ENCODE data around the gene SNRPD1.
"Not testable (repeated sequence)": the region's sequence is repeated elsewhere in the genome, so short reads cannot be mapped to it uniquely, and the experiment has no call there.

SNRPD1 gene

DNA sequence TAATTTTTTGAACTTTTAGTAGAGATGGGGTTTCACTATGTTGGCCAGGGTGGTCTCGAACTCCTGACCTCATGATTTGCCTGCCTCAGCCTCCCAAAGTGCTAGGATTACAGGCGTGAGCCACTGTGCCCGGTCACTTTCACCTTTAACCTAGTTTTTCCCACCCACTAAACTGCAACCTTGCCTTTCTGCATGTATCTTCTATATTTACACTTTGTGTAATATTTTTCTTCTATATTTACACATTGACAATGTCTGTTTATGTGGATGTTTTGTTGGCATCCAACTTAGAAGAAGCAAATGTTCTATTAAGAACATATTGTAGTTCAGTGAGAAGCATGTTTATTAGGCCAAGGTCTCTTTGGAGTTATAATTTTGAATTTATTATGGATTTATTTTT is 26.7 kb downstream of the SNRPD1 start:
- no peak for DNase-seq

GRCh38 chr18:21640375-21640774 is 28.3 kb downstream of the SNRPD1 start:
- DNase-seq: not testable (repeated sequence)

DNA sequence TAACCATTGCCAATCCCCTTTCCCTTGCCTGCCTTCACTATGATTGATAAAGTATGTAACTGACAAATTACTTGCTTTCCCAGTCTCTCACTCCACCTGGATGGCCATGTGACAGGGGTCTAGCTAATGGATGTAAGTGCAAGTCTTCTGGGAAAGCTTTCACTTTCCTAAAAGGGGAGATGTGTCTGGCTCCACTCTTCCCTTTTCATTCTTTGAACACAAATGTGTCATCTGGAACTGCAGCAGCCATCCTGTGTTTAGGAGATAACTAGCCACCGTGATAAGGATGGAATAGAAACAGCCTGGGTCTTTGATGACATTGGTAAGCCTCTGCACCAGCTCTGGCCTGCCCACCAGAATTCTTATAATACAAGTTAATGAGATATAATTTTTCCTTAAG is 38.2 kb downstream of the SNRPD1 start:
- no peak for DNase-seq

DNA sequence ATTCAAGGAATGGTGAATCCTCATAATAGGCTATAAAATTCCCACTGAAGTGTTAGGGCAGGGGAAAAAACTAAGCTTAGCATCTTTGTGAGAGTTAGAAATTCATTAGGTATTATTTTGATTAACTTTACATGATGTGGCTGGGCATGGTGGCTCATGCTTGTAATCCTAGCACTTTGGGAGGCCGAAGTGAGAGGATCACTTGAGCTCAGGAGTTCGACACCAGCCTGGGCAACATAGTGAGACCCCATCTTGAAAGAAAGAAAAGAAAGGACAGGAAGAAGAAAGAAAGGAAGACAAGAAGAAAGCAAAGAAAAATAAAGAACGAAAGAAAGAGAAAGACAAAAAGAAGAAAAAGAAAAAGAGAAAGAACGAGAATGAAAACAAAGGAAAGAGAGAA is 40.0 kb downstream of the SNRPD1 start:
- no peak for DNase-seq

DNA sequence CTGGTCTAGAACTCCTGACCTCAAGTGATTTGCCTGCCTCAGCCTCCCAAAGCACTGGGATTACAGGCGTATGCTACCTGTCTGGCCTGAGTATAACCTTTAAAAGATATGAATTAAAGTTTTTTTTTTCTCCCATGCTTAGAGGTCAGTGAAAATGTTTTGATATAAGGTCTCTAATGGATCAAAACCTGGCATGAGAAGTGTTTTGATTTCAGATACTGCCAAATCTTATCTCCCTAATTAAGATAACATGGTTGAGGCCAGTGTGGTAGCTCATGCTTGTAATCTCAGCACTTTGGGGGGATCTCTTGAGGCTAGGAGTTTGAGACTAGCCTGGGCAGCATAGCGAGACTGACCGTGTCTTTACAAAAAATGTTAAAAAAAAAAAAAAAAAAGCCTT is 41.2 kb downstream of the SNRPD1 start:
- DNase-seq: no peak

GRCh38 chr18:21656402-21656801 is 44.3 kb downstream of the SNRPD1 start:
- no peak for DNase-seq

- DNase-seq: no peak
These were observed 48.0 kb downstream of the SNRPD1 start for GRCh38 chr18:21660078-21660477.

GRCh38 chr18:21662581-21662980 is 50.5 kb downstream of the SNRPD1 start:
- DNase-seq: no peak

- no peak for DNase-seq
These were observed 51.5 kb downstream of the SNRPD1 start for GRCh38 chr18:21663578-21663977.

DNA sequence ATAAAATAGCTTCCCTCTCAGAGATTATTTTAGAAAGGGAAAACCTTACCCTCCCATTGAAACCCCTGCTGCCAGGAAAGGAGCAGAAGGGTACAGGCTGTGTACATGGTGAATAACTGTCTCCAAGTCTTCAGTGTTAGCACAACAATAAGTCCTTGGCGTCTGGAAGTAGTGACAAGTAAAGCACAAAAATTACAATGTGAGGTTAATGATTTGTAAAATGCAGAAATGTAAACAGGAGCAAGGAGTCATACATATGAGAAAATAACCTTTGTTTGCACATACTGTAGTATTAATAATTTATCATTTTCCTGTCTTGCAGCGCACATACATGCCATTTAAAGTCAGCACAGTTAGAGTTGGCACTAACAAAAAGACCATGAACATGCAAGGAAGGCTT is 52.0 kb downstream of the SNRPD1 start:
- DNase-seq: no peak

GRCh38 chr18:21669736-21670285 is 57.7 kb downstream of the SNRPD1 start:
- no peak for DNase-seq

DNA sequence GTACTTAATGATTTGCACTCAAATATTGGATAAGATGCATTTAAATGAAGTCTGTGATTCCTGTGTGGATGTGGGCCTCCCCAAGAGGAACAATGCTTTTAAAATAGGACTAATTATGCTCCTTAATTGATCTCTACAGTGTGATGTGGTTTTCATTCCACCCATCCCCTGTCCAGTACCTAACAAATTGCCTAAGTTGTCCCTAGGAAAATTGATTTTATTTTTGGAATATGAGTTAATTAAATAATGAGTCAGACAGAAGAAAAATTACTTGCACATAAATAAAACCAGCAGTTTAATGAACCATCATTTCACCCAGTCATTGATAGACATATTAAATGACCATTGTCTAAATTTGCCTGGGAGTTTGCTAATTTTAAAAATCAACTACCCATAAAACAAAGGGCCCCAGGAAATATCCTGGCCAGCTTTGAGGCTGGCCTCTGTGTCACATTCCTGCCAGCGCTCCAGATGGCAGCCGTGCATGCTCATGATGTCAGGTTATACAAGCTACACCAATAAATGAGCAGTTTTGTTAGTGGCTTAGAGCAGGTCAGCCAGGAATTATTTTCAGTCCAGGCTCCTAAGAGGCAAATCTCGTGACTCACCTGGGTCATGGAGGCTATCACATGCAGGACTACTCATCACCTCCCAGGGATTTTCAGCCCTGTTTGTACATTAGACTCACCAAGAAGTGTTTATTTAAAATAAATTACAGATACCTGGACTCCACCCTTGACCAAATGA is 60.6 kb downstream of the SNRPD1 start:
- no peak for DNase-seq

GRCh38 chr18:21675354-21675753 is 63.2 kb downstream of the SNRPD1 start:
- not testable (repeated sequence) for DNase-seq

GRCh38 chr18:21678859-21679258 is 66.7 kb downstream of the SNRPD1 start:
- no peak for DNase-seq

DNA sequence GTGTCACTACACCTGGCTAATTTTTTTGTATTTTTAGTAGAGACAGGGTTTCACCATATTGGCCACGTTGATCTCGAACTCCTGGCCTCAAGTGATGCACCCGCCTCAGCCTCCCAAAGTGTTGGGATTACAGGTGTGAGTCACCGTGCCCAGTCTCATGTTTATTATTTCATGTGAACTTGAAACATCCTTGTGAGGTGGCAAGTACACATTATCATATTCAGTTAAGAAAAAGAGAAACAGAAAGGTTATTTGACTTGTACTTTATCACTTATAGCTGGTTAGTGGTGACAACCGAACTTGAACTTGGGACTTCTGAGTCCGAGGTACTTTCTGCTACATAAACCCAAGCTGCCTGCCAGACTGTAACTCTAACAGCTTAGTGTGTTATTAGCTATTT is 68.0 kb downstream of the SNRPD1 start:
- no peak for DNase-seq

DNA sequence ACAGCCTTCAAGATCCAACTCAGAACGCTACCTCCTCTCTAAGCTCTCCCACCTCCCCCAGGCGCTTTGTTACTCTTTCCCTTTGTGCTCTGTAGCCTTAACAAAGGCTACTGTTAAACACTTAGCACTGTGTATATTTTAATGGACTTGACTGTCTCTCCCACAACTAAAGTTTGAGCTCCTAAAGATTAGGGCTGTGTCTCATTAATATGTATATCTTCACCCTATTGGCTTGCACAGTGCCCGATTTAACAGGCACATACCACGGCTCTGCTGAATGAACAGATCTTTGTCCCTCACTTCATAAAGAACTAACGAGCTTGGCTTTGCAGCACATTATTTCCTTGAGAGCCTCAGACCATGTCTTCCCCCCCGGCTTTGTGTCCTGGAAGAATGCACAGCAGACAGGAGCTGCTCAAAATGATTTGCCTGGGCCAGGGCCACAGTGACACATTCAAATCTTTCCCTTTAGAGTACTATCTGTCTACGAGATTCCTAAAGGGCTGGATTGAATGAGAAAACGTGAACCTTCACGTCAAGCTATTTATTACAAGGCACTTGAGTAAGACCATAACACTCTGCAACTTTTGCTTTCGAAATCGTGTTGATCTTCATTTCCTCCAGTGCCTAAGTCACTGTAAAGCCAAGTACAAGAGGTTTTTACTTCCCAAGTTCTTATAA is 70.4 kb downstream of the SNRPD1 start:
- DNase-seq: no peak
